ENCODE results near the gene CXCL16.

The CXCL16 gene

DNA sequence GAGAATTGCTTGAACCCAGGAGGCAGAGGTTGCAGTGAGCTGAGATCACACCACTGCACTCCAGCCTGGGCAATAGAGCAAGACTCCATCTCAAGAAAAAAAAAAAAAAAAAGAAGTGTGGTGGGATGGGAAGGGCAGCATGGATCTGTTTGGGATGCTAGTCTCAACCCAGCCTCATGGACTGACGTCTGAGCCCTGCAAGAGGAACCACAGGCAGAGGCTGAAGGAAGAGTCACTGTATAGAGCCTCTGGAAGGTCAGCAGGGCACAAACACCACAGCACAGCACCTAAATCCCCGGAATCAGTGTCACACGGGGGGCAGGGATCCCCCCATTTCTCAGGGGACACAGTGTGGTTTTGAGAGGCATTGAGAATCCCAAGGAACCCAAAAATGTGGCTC is 10.9 kb upstream of the CXCL16 start:
- DNase-seq (ENCODE audit: low read depth): no peak

DNA sequence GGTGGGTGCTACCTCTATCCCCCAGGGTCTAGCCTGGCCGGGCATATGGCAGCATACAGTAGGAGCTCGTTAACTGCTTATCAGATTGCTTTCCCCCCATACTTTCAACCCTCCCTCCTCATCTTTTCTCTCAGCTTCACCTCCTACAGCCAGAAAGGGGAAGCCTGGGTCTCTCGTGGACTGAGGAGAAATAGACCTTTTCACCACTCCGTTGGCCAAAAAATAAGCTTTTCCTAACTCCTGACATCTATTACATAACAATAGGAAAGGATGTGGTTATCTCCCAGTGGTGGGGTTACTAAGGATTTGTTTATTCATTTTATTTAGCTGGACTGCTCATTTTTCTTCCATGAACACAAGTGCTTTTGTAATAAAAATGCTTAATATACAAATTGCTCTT is 9.0 kb upstream of the CXCL16 start:
- no peak for DNase-seq (ENCODE audit: low read depth)

DNA sequence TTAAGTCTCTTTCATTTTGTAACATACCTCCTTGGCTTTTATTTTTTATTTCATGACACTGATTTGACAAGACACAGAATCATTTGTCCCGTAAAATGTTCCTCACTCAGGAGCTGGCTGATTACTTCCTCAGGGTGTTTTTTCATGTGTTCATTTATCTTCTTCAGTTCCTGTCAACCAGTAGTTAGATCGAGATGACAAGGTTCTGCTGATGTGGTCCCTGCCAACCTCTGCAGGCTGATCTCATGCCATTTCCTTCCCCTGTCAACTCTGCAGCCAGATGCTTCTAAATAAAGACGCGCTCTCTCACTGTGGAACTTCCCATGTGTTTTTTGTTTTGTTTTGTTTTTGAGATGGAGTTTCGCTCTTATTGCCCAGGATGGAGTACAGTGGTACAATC is 8.1 kb upstream of the CXCL16 start:
- DNase-seq (ENCODE audit: low read depth): no peak

DNA sequence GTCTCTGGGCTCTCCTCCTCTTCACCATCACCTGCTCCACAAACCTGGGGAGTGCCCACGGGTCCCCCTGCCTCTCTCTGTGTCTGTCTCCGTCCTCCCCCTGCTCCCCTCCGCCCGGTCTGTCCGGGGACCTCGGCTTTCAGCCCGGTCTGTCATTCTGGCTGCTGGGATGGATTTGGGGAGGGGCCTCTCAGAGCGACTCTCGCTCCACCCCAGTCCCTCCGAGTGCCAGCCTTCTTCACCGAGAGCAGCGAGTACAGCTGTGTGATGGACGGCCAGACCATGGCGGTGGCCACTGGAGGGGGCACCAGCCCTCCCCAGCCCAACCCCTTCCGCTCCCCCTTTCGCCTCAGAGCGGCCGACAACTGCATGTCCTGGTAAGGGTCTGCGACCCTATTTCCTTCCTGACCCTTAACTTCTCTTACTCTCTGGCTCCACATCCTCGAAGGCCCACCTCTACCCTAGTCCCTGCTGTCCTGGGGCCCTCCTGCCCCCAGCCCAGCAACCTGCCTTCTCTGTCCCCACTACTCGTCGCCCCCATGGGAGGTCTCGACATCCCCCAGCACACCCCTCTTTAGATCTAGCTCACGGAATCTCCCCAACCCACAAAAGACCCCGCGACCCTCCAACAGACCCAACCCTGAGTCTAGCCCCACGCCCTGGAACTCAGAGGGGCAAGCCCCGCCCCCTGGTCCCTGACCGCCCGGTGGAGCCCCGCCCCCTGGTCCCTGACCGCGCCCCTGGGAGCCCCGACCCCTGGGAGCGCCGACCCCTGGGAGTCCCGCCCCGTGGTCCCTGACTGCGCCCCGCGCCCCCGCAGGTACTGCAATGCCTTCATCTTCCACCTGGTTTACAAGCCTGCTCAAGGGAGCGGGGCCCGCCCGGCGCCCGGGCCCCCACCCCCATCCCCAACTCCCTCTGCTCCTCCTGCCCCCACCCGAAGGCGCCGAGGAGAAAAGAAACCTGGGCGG is 5.6 kb upstream of the CXCL16 start:
- DNase-seq (ENCODE audit: low read depth): no peak

DNA sequence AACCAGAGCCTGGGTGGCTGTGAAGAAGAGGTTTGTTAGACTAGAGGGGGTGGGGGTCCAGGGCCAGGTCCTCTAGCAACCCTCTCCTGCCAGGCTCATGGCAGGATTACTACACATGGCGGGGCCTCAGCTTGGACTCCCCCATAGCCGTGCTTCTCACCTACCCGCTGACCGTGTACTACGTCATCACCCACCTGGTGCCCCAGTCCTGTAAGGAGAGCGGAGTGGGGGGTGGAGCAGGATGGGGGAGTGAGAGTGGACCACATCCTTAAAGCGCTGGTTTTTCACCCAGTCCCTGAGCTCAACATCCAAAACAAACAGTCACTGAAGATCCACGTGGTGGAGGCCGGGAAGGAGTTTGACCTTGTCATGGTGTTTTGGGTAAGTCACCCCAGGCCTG is 4.2 kb upstream of the CXCL16 start:
- DNase-seq (ENCODE audit: low read depth): no peak

DNA sequence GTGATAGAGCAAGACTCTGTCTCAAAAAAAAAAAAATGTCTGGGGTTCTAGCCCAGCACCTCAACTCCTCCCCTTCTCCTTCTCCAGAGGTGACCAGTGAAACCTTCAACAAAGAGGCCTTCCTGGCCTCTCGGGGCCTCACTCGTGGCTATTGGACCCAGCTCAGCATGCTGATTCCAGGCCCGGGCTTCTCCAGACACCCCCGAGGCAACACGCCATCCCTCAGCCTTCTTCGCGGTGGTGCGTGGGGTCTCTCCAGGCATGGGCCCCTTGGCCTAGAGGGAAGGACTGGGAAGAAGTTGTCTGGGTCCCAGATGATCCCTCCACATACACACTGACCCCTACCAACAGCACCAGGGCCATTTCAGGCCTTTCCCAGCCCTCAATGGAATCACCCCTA is 3.5 kb upstream of the CXCL16 start:
- DNase-seq (ENCODE audit: low read depth): no peak

DNA sequence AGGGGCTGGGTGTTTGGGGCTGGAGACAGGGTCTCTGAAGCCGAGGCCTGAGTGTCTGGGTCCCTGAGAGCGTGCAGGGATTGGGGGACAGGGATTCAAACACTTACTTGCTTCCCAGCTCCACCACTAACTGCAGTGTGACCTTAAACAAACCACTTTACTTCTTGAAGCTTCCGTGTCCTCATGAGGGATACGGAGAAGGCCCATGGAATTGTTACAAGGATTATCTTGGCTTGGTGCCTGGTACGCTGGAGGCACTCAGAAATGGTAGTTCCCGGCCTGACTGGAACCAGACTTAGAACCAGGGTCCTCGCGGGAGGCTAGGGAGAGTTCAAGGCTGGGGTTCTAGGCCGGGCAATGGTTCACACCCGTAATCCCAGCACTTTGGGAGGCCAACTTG is 2.9 kb upstream of the CXCL16 start:
- no peak for DNase-seq (ENCODE audit: low read depth)

DNA sequence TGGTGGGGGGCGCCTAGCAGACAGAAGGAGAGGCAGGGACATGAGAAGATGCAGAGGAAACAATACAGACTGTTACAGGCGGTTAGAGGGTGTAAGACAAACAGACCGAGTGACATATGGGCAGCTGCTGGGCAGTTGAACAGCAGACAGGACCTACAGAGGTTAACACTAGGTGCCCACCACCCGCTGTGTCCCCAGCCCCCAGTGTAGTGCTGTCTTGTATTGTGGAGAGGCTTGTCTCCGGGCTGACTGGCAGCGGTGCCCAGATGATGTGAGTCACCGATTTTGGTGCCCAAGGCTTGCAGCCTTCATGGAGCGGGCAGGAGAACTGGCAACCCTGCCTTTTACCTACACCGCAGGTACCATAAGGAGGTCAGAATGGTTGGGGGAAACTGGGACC is 2.4 kb upstream of the CXCL16 start:
- no peak for DNase-seq (ENCODE audit: low read depth)

DNA sequence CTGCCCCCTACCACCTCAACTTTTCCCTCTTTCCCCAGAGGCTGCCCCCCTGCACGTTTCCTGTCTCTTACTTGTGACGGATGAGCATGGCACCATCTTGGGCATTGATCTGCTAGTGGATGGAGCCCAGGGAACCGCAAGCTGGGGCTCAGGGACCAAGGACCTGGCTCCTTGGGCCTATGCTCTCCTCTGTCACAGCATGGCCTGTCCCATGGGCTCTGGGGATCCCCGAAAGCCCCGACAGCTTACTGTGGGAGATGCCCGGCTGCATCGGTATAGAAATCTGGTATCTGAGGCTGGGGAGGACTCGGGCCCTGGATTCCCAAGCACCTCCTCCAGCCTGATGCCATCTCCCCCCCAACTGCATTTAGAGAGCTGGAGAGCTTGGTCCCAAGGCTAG is 1.8 kb upstream of the CXCL16 start:
- no peak for DNase-seq (ENCODE audit: low read depth)

DNA sequence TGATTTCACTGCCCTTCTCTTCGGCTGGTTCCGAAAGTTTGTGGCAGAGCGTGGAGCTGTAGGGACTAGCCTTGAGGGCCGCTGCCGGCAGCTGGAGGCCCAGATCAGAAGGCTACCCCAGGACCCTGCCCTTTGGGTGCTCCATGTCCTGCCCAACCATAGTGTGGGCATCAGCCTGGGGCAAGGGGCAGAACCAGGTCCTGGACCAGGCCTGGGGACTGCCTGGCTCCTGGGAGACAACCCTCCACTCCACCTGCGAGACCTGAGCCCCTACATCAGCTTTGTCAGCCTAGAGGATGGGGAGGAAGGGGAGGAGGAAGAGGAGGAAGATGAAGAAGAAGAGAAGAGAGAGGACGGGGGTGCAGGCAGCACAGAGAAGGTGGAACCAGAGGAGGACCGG is 856 bp upstream of the CXCL16 start:
- no peak for DNase-seq (ENCODE audit: low read depth)

DNA sequence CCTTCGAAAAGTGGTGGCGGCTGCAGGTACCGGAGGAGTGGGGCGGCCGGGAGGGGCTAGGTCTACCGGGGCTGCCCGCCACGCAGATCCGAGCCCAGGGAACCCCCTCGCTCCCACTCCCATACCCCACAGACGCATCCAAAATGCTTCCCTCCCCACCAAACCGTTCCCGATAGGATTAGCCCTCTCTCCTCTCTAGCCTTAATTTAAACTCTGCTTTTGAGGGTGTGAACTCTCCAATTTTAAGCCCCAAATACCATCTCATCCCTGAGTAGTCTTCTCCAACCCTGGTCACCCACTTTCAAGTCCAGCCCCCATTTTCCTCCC is 260 bp upstream of the CXCL16 start:
- DNase-seq (ENCODE audit: low read depth): no peak

DNA sequence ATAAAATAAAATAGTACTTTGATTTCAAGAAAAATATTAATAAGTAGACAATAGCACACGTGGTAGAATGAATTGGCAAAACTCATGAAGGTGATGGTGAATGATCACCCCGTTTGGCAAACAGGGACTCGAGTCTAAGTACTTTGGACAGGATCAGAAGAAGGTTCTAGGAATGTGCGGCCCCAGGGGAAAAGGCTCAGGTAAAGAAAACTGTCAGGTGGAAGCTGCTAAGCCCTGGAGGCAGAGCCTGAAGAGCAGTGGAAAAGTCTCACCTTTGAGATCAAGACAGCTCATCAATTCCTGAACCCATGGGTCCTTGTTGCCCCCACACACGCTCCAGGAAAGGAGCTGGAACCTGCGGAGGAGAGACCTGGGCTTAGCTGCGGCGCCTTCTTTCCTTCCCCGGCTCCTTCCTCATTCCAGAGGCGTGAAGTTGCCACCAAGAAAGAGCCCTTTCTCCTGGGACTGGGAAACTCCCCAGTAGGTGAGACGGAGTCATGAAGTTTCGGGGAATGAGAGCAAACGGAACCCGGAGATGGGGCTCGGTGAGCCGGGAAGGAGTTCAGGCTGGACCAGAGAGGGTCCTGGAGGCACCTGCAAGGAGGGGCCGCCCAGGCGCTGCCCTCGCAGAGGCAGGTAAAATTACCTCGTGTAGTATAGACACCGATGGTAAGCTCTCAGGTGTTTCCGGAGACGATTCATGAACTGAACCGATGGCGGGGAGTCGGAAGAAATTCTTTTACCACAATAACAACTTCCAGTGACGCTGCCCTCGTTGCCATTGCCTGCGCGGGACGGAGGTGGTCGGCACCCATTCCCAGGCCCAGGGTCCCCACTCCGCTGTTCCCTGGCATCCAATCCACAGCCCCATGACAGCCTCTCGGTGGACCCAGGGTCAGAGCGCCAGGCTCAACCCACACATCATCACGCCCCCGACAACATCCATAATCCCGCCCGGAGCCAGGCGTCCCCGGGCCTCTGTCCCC is 1.3 kb downstream of the CXCL16 start:
- no peak for DNase-seq (ENCODE audit: low read depth)

DNA sequence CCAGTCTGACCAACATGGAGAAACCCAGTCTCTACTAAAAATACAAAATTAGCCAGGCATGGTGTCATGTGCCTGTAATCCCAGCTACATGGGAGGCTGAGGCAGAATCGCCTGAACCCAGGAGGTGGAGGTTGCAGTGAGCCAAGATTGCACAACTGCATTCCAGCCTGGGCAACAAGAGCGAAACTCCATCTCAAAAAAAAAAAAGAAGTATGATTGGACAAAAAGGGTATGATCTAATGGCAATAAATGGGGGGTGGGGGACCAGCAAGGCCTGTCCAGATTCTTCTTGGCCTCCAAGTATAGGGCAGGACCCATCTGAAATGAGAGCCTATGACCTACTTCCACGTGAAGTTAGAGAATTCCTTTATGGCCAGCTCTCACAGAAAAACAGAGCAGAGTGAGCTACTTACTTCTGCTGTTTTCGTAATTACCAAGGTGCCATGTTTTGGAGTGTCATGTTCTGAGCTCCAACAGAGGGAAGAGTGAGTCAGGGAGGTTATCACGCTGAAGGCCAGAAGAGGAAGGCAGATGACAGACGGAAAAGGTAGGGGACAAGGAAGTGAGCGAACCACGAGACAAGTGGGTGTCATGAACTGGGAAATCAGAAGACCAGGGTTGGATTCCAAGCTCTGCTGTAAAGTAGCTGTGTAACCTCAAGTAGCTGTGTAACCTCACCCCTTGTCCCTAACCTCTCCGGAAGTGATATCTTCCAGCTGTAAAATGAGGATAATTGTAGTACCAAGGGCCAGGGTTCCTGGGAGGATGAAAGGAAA is 3.7 kb downstream of the CXCL16 start:
- no peak for DNase-seq (ENCODE audit: low read depth)

DNA sequence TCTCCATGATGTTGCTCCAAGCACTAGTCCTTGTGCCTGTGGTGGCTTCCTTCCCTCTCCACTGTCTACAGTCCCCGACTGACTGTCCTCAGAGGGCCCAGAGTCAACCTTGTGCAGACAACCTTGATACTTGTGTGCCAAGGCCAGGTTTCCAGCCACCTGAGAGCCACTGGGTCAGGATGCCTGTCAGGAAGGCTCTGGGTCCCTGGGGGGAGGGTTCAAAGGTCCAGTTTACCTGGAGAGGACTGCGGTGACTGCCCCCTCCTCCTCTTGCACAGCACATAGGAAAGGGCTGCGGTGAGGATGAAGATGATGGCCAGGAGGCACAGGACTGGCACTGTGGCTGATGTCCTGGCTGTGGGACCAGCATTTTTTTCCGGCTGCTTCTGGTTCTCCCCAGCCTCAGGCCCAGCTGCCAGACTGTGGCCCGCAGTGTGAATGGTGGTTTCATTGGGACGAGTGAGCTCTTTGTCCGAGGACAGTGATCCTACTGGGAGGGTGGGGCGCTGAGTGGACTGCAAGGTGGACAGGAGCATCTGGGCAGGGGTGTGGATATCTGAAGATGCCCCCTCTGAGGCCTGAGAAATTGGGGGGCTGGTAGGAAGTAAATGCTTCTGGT is 4.8 kb downstream of the CXCL16 start:
- no peak for DNase-seq (ENCODE audit: low read depth)

DNA sequence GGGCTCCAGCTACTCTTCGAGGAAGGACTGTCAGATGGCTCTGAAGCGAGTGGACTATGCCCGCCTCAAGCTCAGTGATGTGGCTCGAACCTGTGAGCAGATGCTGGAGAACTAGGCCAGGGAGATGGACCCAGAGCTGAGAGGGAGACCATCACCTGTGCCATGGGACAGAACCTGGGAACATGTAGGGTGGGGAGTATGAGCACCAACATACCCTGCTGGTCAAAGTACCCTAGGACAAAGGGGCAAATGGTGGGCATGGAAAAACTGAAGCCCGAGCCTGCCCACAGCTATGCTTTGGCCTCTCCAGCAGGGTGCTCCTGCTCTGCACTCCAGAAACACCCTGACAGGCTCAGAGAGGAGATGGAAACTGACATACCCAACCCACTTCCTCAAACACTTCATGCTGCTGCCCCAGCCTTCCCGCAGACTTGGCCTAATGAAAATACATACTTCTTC is 6.6 kb downstream of the CXCL16 start:
- no peak for DNase-seq (ENCODE audit: low read depth)

DNA sequence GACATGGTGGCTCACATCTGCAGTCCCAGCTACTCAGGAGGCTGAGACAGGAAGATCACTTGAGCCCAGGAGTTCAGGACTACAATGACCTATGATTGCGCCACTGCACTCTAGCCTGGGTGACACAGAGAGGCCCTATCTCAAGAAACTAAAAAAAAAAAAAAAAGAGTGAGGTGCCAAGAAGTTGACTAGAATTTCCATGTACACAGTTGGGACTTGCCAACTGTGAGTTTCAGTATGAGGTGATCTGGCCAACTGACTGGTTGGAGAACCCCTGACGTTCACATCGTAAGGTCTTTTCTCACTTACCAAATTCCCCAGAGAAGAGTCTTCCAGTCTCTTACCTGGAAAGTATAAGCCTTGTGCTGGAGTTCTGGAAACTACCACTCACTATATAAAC is 11.6 kb downstream of the CXCL16 start:
- no peak for DNase-seq (ENCODE audit: low read depth)

DNA sequence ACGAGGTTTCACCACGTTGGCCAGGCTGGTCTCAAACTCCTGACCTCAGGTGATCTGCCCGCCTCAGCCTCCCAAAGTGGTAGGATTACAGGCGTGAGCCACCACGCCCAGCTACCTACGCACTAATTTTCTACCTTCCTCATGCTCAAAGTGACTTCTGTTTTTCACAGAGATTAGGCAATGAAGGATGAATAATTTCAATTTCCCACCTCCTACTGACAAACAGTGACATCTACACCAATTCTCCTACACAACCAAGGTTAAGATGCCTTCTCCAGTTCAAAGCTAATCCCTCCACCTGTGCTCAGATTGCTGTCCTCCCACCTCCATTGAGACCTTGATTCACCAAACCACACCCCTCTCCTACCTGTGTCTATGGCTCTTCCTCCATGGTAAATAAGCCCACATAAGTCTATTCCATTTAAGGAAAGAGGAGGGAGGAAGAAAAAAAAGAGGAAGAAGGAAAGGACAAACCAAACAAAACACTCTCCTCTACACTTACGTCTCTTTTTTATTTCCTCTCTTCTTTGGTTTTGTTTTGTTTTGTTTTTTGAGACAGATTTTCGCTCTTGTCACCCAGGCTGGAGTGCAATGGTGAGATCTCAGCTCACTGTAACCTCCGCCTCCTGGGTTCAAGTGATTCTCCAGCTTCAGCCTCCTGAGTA is 13.9 kb downstream of the CXCL16 start:
- no peak for DNase-seq (ENCODE audit: low read depth)

DNA sequence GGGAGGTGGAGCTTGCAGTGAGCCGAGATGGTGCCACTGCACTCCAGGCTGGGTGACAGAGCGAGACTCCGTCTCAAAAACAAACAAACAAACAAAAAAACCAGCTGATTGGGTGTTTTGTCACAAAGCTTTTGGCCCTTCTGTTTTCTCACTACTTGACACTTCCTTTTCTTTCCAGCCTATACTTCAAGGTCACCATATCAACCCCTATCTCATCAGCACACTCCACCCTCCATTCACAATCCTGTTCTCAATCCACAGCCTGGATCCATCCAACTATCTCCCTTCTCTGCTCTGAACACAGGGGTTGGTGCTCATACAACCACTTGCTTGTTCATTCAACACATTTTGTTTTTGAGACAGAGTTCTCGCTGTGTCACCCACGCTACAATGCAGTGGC is 15.1 kb downstream of the CXCL16 start:
- no peak for DNase-seq (ENCODE audit: low read depth)

DNA sequence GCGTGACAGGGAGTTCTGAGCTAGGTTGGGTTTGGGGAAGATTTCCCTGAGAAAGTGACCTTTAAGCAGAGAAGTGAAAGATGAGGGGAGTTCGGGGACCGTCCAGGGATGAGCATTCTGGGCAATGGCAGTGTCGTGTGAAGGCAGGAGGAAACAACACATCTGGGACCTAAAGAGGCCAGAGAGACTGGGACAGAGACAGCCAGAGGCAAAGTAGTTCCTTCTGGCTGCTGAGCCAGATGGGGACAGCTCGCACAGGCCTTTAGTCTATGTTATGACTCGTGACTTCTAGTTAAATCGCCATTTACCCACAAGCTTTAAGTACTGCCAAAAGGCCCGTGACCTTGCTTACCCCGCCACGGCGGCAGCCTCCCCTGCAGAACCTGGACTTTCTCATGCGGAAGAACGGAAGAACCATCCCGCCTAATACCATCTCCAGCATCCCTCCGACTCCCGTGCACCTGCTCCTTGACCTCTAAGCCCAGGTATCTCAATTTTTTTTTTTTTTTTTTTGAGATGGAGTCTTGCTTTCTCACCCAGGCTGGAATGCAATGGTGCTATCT is 17.0 kb downstream of the CXCL16 start:
- DNase-seq (ENCODE audit: low read depth): no peak

DNA sequence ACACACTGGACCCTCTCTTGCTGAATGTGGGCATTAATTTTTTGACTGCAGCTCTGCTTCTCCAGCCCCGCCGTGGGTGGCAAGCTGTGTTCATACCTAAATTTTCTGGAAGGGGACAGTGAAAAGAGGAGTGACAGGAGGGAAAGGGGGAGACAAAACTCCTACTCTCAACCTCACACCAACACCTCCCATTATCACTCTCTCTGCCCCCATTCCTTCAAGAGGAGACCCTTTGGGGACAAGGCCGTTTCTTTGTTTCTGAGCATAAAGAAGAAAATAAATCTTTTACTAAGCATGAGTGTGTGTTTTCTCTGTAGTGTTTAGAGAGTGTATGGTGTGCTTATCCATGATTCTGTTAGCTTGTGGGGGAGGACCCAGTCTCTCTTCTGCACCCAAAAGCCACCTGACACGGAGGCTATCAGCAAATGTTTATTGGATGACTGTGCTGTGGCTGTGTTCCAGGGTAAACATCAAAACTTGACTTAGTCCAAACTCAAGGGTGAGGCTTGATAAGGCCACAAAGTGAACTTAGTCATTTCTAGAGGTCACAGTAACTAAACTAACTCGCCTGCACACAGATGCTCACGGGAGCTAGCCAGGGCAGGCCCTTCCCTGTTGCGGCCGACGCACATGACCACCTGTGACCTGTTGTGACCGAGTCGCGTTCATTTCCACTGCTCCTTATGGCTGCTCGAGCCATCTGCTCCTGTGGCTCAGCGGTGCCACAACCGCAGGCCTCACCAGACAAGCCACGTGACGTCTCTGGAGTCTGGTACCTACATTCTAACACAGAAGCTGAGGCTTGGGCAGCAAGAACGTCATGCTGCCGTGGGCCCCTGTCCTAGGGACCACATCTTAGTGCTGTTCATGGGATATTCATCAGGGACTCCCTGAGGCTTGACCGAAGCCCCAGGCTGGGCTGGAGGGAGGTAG is 18.3 kb downstream of the CXCL16 start:
- DNase-seq (ENCODE audit: low read depth): no peak

Measured in activated T-cell treated with anti-CD3 and anti-CD28 coated beads for 24 hours (primary cell).